Activated naive CD8-positive, alpha-beta T cell treated with anti-CD3 and anti-CD28 coated beads, Interleukin-2, amount 10 ng/mL, durations not matched to agents 7 days and 5 days (primary cell): ENCODE data around the gene DNAH9. TPM values are rescaled to one million over a fixed set of nuclear protein-coding genes. Genes with fewer than 3 reads are reported as not detected.

Experiments used
- ATAC-seq: fragments of 150-1000 bp; cut with Tn5 transposase; one replicate; pipeline ENCODE4 v1.10.0; 2021; ENCODE audit warnings: low read depth, moderate library complexity
- POLR2A ChIA-PET: fragments of 350-600 bp; sonication (Branson Sonifier 250); formaldehyde crosslinking; loops from one replicate; lab custom pipeline; 2021; ENCODE audit warnings: antibody characterized with exemption; lab: Charles Lee
- DNase-seq: peaks from one replicate; pipeline ENCODE4 v3.0.0; 2021
- H3K27ac Mint-ChIP-seq: one replicate; pipeline ENCODE4 v1.8.0; 2022; ENCODE audit warnings: mild to moderate bottlenecking, mixed read lengths
- H3K27me3 Mint-ChIP-seq: one replicate; pipeline ENCODE4 v1.8.0; 2022; ENCODE audit warnings: mild to moderate bottlenecking, moderate library complexity, mixed read lengths
- H3K36me3 Mint-ChIP-seq: one replicate; pipeline ENCODE4 v1.8.0; 2021; ENCODE audit warnings: mild to moderate bottlenecking, mixed read lengths
- H3K4me1 Mint-ChIP-seq: one replicate; pipeline ENCODE4 v1.8.0; 2021; ENCODE audit warnings: mixed read lengths
- H3K4me3 Mint-ChIP-seq: one replicate; pipeline ENCODE4 v1.8.0; 2022; ENCODE audit warnings: mild to moderate bottlenecking, moderate library complexity, mixed read lengths
- H3K9me3 Mint-ChIP-seq: one replicate; pipeline ENCODE4 v1.8.0; 2021; ENCODE audit warnings: mixed read lengths
- total RNA-seq, 2 experiments: library from RNA; stranded (reverse); gene quantifications; one replicate each; pipeline ENCODE4 v1.2.3, GENCODE V29; 2021

The DNAH9 gene
- total RNA-seq, 2 experiments from 2014 or later, result not detected

GRCh38 chr17:11825572-11826209 is 227.4 kb downstream of the DNAH9 start:
- Mint-ChIP-seq H3K27me3 (no peaks in the 10 kb centered on the region), H3K9me3 (peaks cover 5% of the 10 kb centered on the region), H3K4me3 (no peak overlapping the region), H3K27ac (no peak overlapping the region), H3K4me1 (no peaks in the 10 kb centered on the region), H3K36me3 (no peaks in the 10 kb centered on the region)
- ATAC-seq, result no peak
- POLR2A ChIA-PET, result interaction anchor here (0.7 kb wide), 1 partner anchor 15 kb away, joined by 5 read pairs; no protein-coding TSS in a partner anchor
- no peak for DNase-seq

DNA sequence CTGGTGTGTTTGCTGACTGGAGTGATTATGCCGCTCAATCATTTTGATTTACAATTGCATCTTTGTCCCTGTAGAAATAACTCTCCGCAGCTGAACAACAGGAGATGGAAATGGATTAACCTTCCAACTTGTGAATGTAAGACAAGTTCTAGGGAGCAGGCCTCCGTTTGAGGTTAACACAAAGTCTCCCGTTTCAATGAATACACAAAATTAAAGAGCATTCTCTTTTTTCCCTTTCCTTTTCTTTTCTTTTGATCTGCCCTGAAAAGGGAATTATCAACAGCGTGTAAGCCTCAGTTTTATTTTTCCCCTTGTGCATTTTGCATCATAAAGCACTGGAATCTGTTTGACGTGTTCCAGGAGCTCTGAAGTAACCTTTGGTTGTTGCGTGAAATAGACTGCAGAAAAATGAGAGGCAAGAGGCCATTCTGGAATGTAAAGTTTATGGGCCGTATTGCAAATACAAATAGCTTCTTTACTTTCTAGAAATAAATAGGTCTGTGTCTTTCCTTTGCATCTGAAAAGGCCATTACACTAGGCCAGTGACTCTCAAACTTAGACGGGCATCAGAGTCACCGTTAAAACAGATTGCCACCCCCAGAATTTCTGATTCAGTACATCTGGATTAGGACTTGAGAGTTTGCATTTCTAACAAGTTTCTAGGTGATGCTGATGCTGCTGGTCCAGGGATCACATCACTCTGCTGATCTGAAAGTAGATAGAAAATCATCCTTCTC is 234.3 kb downstream of the DNAH9 start:
- no peak for DNase-seq
- Mint-ChIP-seq H3K4me1 (no peaks in the 10 kb centered on the region), H3K27me3 (no peaks in the 10 kb centered on the region), H3K9me3 (peaks cover 3% of the 10 kb centered on the region), H3K36me3 (no peaks in the 10 kb centered on the region), H3K27ac (no peak overlapping the region), H3K4me3 (no peak overlapping the region)
- no peak for ATAC-seq
- POLR2A ChIA-PET, result no interaction called here

GRCh38 chr17:11836508-11836907 is 238.2 kb downstream of the DNAH9 start:
- Mint-ChIP-seq H3K4me1 (no peaks in the 10 kb centered on the region), H3K27ac (no peak overlapping the region), H3K36me3 (no peaks in the 10 kb centered on the region), H3K4me3 (no peak overlapping the region), H3K27me3 (no peaks in the 10 kb centered on the region), H3K9me3 (no peaks in the 10 kb centered on the region)
- no peak for ATAC-seq
- POLR2A ChIA-PET, result no interaction called here
- DNase-seq, result no peak

DNA sequence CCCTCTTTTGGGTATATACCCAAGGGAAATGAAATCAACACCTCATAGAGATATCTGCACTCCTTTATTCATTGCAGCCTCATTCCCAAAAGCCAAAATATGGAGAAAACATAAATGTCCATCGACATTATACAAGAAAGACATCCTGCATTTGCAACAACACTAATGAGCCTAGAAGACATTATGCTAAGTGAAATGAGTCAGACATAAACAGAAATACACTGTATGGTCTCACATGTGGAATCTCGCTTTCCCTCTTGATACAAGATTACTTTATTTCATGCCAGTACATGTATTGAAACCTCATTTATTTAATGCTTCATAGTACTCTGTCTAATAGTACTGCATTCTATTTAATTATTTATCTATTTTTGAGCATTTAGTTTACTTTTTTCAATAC is 241.8 kb downstream of the DNAH9 start:
- POLR2A ChIA-PET, result no interaction called here
- Mint-ChIP-seq H3K4me3 (no peak overlapping the region), H3K27ac (no peak overlapping the region), H3K27me3 (no peaks in the 10 kb centered on the region), H3K9me3 (no peaks in the 10 kb centered on the region), H3K36me3 (no peaks in the 10 kb centered on the region), H3K4me1 (no peaks in the 10 kb centered on the region)
- ATAC-seq (no peak), DNase-seq (no peak)

- ATAC-seq (no peak), DNase-seq (no peak)
- POLR2A ChIA-PET, result no interaction called here
- Mint-ChIP-seq H3K27me3 (no peaks in the 10 kb centered on the region), H3K4me1 (no peaks in the 10 kb centered on the region), H3K9me3 (no peaks in the 10 kb centered on the region), H3K4me3 (no peak overlapping the region), H3K27ac (no peak overlapping the region), H3K36me3 (no peaks in the 10 kb centered on the region)
Measured at GRCh38 chr17:11840831-11841230, 242.6 kb downstream of the DNAH9 start.

GRCh38 chr17:11848330-11848729 is 250.1 kb downstream of the DNAH9 start:
- no peak for ATAC-seq
- no peaks in the 10 kb centered on the region for H3K4me1 Mint-ChIP-seq
- POLR2A ChIA-PET, result no interaction called here
- H3K36me3 Mint-ChIP-seq, result no peaks in the 10 kb centered on the region
- DNase-seq, result no peak
- H3K4me3 Mint-ChIP-seq, result no peak overlapping the region
- no peaks in the 10 kb centered on the region for H3K27me3 Mint-ChIP-seq
- no peak overlapping the region for H3K27ac Mint-ChIP-seq
- H3K9me3 Mint-ChIP-seq, result peaks cover 2% of the 10 kb centered on the region

DNA sequence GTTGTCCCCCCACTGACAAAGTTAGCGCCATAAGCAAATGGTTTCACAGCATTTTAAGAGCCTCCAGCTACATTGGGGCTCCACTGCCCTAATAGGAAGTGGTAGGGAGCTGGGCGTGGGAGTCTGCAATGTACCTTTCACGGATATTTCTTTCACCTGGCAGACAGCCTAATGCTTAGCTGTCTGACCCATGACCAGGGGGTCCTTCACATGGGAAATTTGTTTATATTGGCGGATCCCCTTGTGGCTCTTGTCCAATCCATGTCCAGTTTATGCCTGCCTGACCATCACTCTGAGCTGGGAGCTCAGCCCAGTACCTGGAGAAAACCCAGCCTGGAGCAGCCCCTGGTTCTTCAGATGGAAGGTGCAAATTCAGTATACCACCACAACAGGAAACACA is 254.0 kb downstream of the DNAH9 start:
- H3K4me3 Mint-ChIP-seq, result no peak overlapping the region
- no peaks in the 10 kb centered on the region for H3K27me3 Mint-ChIP-seq
- POLR2A ChIA-PET, result no interaction called here
- no peaks in the 10 kb centered on the region for H3K4me1 Mint-ChIP-seq
- no peak overlapping the region for H3K27ac Mint-ChIP-seq
- H3K9me3 Mint-ChIP-seq, result peaks cover 2% of the 10 kb centered on the region
- DNase-seq (no peak), ATAC-seq (no peak)
- no peaks in the 10 kb centered on the region for H3K36me3 Mint-ChIP-seq

DNA sequence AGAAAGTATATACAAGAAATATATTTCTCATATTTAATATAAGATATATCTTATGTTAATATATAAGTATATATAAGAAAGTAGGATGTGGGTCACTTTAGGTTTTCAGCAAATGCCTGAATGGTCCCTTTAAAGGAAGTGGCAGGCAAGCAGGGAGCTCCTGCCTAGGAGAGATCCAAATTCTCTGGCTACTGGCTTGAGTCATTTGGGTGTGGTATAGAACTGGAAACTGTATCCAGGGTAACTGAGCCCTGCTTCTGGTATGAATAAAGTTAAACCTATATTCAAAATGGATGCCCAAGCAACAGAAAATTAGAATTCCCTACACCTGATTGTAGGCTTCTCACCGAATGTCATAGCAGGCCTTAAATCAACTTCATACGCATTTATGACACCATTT is 254.6 kb downstream of the DNAH9 start:
- POLR2A ChIA-PET, result no interaction called here
- no peak overlapping the region for H3K4me3 Mint-ChIP-seq
- H3K27me3 Mint-ChIP-seq, result no peaks in the 10 kb centered on the region
- H3K27ac Mint-ChIP-seq, result no peak overlapping the region
- H3K4me1 Mint-ChIP-seq, result no peaks in the 10 kb centered on the region
- DNase-seq (no peak), ATAC-seq (no peak)
- no peaks in the 10 kb centered on the region for H3K36me3 Mint-ChIP-seq
- H3K9me3 Mint-ChIP-seq, result peaks cover 2% of the 10 kb centered on the region

DNA sequence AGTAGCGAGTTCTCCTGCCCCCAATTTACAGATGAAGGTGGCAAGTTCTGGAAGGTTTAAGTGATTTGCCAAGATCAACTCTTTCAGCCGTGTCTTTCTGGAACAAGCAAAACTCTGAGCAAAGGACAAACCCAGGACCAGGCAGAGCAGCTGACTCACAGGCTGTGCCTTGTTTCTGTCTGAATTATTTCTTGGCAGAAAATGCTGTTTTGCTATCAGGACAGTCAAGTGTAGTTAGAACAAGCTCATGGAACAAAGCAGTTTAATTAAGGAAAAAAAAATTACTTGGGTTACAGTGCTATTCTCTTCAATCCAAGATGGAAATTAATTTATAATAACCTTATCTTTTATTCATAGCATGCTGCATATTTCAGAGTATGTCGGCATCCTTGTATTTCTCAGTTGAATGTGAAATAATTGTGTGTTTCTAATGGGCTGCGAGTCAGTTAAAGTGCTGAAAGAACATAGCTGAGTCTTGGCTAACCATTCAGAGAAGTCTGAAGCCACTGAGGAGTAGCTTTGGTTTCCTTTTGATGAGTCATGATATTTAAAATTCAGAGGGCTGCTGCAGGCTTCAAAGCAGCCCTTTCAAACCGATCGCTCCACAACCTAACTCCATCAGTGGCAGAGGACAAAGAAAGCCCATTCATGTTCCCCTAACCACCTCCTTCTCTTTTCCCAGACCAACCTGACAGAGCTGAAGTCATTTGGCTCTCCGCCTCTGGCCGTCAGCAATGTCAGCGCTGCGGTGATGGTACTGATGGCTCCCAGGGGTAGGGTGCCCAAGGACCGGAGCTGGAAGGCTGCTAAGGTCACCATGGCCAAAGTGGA is 255.3 kb downstream of the DNAH9 start:
- ATAC-seq (no peak), DNase-seq (no peak)
- no peaks in the 10 kb centered on the region for H3K27me3 Mint-ChIP-seq
- H3K4me3 Mint-ChIP-seq, result no peak overlapping the region
- no peaks in the 10 kb centered on the region for H3K4me1 Mint-ChIP-seq
- no peak overlapping the region for H3K27ac Mint-ChIP-seq
- peaks cover 2% of the 10 kb centered on the region for H3K9me3 Mint-ChIP-seq
- POLR2A ChIA-PET, result no interaction called here
- H3K36me3 Mint-ChIP-seq, result no peaks in the 10 kb centered on the region

GRCh38 chr17:11855306-11855705 is 257.0 kb downstream of the DNAH9 start:
- H3K36me3 Mint-ChIP-seq, result no peaks in the 10 kb centered on the region
- ATAC-seq, result no peak
- H3K27ac Mint-ChIP-seq, result no peak overlapping the region
- H3K27me3 Mint-ChIP-seq, result no peaks in the 10 kb centered on the region
- peaks cover 3% of the 10 kb centered on the region for H3K9me3 Mint-ChIP-seq
- no peaks in the 10 kb centered on the region for H3K4me1 Mint-ChIP-seq
- no peak overlapping the region for H3K4me3 Mint-ChIP-seq
- no peak for DNase-seq
- POLR2A ChIA-PET, result no interaction called here

GRCh38 chr17:11857006-11857405 is 258.7 kb downstream of the DNAH9 start:
- no peak for DNase-seq
- H3K36me3 Mint-ChIP-seq, result no peaks in the 10 kb centered on the region
- ATAC-seq, result no peak
- no peaks in the 10 kb centered on the region for H3K27me3 Mint-ChIP-seq
- H3K4me3 Mint-ChIP-seq, result no peak overlapping the region
- POLR2A ChIA-PET, result no interaction called here
- H3K9me3 Mint-ChIP-seq, result peaks cover 3% of the 10 kb centered on the region
- no peak overlapping the region for H3K27ac Mint-ChIP-seq
- H3K4me1 Mint-ChIP-seq, result no peaks in the 10 kb centered on the region

GRCh38 chr17:11869680-11870394 is 271.6 kb downstream of the DNAH9 start:
- no peaks in the 10 kb centered on the region for H3K36me3 Mint-ChIP-seq
- no peak overlapping the region for H3K4me3 Mint-ChIP-seq
- DNase-seq, result no peak
- no peaks in the 10 kb centered on the region for H3K27me3 Mint-ChIP-seq
- POLR2A ChIA-PET, result no interaction called here
- H3K4me1 Mint-ChIP-seq, result no peaks in the 10 kb centered on the region
- no peaks in the 10 kb centered on the region for H3K9me3 Mint-ChIP-seq
- ATAC-seq, result no peak
- H3K27ac Mint-ChIP-seq, result no peak overlapping the region

GRCh38 chr17:11871773-11872172 is 273.5 kb downstream of the DNAH9 start:
- no peaks in the 10 kb centered on the region for H3K9me3 Mint-ChIP-seq
- H3K4me3 Mint-ChIP-seq, result no peak overlapping the region
- H3K27ac Mint-ChIP-seq, result no peak overlapping the region
- ATAC-seq (no peak), DNase-seq (no peak)
- no peaks in the 10 kb centered on the region for H3K4me1 Mint-ChIP-seq
- H3K27me3 Mint-ChIP-seq, result no peaks in the 10 kb centered on the region
- no peaks in the 10 kb centered on the region for H3K36me3 Mint-ChIP-seq
- POLR2A ChIA-PET, result no interaction called here
